Ishikawa (cell line): ENCODE data around the gene ZGPAT.

ENCODE experiments used
- CEBPB ChIP-seq: IDR thresholded peaks from 2 replicates; pipeline ENCODE4 v1.6.1; 2012
- CREB1 ChIP-seq: IDR thresholded peaks from 2 replicates; pipeline ENCODE4 v1.6.1; 2012; ENCODE audit warnings: low read depth
- EP300 ChIP-seq: IDR thresholded peaks from 2 replicates; pipeline ENCODE4 v1.6.1; 2012; ENCODE audit warnings: borderline replicate concordance
- FOXM1 ChIP-seq: IDR thresholded peaks from 2 replicates; pipeline ENCODE4 v1.6.1; 2012; ENCODE audit warnings: low read depth, borderline replicate concordance
- MAX ChIP-seq: IDR thresholded peaks from 2 replicates; pipeline ENCODE4 v1.6.1; 2012
- RAD21 ChIP-seq: IDR thresholded peaks from 2 replicates; pipeline ENCODE4 v1.6.1; 2012; ENCODE audit warnings: low read depth
- REST ChIP-seq: IDR thresholded peaks from 2 replicates; pipeline ENCODE4 v1.6.1; 2012; ENCODE audit warnings: low read depth, mild to moderate bottlenecking
- TAF1 ChIP-seq: IDR thresholded peaks from 2 replicates; pipeline ENCODE4 v1.6.1; 2012; ENCODE audit warnings: low read depth, mild to moderate bottlenecking
- TCF12 ChIP-seq: IDR thresholded peaks from 2 replicates; pipeline ENCODE4 v1.6.1; 2012; ENCODE audit warnings: low read depth
- YY1 ChIP-seq: IDR thresholded peaks from 2 replicates; pipeline ENCODE4 v1.6.1; 2012; ENCODE audit warnings: low read depth
- ZBTB7A ChIP-seq: IDR thresholded peaks from 2 replicates; pipeline ENCODE4 v1.6.1; 2012; ENCODE audit warnings: low read depth

- TF ChIP-seq EP300 (no peak), MAX (peak; percentile 88), TCF12 (peak; percentile 23; the same call in 1 of the 2 replicates), CREB1 (no peak), CEBPB (no peak), TAF1 (no peak), YY1 (no peak), ZBTB7A (0 out of 2 replicates have a peak, but pooled peaks have one; percentile 7), RAD21 (no peak; the same call in 1 of the 2 replicates), FOXM1 (no peak), REST (no peak)
Observed at GRCh38 chr20:63752411-63753101, 44.7 kb downstream of the ZGPAT start.
